Keratinocyte (primary cell): ENCODE results near the gene VPS35.

ENCODE experiments used
- EZH2 ChIP-seq: IDR thresholded peaks from one replicate; pipeline ENCODE4 v1.6.1; 2012; ENCODE audit warnings: inconsistent platforms, mild to moderate bottlenecking, low read length, moderate library complexity
- TF ChIP-seq, protein P1 (sequence below), 3 experiments: IDR thresholded peaks in 1 of 3; conservative IDR thresholded peaks in 1 of 3; optimal IDR thresholded peaks in 1 of 3; 2 replicates in 2 of 3; 3 replicates in 1 of 3; pipeline versions ENCODE3 to v1.5.1; 2011; ENCODE audit warnings: low read length in 3 of 3, mild to moderate bottlenecking in 3 of 3, moderate library complexity in 2 of 3, control low read depth in 1 of 3, inconsistent platforms in 1 of 3; ENCODE audit not compliant: insufficient read depth in 2 of 3; ENCODE audit errors: extremely low read depth in 1 of 3

DNA sequence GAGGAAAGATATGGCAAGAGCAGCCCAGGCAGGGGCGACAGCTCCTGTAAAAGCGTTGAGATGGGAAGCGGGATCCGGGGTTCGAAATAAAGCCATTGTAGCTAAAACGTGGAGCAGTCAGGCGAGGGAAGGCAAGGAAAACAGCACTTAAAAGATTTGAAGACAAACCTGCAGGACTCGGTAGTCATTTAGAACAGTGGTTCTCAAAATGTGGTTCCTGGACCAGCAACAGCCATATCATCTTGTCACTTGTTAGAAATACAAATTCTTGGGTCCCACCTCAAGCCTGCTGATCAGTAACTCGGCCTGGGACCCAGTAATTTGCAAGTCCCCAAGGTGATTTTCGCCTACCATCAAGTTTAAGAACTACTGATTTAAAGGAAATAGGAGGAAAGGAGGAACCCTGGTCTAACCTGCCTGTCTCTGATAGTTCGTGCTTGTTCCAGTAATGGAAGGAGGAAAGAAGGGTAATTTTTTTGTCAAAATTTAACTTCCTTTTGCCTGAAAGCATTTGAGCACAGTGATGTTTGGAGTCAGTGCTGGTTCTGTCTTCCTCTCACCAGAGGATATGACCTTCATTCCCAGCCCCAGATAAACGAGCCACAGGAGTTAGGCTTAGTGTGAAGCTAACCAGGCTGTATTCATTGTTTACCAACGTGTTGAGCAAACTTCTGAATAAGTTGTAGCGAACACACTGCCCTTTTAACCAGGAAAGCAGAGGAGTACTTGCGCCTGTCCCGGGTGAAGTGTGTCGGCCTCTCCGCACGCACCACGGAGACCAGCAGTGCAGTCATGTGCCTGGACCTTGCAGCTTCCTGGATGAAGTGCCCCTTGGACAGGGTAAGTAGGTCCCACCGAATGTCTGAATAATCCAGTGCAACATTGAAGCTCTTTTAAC, 1.6 kb upstream of the VPS35 start:
- TF ChIP-seq, protein P1, sequence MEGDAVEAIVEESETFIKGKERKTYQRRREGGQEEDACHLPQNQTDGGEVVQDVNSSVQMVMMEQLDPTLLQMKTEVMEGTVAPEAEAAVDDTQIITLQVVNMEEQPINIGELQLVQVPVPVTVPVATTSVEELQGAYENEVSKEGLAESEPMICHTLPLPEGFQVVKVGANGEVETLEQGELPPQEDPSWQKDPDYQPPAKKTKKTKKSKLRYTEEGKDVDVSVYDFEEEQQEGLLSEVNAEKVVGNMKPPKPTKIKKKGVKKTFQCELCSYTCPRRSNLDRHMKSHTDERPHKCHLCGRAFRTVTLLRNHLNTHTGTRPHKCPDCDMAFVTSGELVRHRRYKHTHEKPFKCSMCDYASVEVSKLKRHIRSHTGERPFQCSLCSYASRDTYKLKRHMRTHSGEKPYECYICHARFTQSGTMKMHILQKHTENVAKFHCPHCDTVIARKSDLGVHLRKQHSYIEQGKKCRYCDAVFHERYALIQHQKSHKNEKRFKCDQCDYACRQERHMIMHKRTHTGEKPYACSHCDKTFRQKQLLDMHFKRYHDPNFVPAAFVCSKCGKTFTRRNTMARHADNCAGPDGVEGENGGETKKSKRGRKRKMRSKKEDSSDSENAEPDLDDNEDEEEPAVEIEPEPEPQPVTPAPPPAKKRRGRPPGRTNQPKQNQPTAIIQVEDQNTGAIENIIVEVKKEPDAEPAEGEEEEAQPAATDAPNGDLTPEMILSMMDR (optimal IDR thresholded peaks at IDR 0.05 in 1 of 3, IDR thresholded peaks at IDR 0.05 in 1 of 3, conservative IDR thresholded peaks at IDR 0.05 in 1 of 3; ENCODE audit: extremely low read depth in 1 of 3, insufficient read depth in 2 of 3, low read length in 3 of 3): peak in 1 of 3 experiments; percentile 2
- TF ChIP-seq EZH2: no peak
